ENCODE results near the gene GINS3.

GRCh38 chr16:58371841-58372240 is 20.4 kb upstream of the GINS3 start:
- no peak for TF ChIP-seq EP300 (IDR thresholded peaks at IDR 0.05)
- TF ChIP-seq, protein P1, sequence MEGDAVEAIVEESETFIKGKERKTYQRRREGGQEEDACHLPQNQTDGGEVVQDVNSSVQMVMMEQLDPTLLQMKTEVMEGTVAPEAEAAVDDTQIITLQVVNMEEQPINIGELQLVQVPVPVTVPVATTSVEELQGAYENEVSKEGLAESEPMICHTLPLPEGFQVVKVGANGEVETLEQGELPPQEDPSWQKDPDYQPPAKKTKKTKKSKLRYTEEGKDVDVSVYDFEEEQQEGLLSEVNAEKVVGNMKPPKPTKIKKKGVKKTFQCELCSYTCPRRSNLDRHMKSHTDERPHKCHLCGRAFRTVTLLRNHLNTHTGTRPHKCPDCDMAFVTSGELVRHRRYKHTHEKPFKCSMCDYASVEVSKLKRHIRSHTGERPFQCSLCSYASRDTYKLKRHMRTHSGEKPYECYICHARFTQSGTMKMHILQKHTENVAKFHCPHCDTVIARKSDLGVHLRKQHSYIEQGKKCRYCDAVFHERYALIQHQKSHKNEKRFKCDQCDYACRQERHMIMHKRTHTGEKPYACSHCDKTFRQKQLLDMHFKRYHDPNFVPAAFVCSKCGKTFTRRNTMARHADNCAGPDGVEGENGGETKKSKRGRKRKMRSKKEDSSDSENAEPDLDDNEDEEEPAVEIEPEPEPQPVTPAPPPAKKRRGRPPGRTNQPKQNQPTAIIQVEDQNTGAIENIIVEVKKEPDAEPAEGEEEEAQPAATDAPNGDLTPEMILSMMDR (IDR thresholded peaks at IDR 0.05), result no peak
- TF ChIP-seq POLR2A (IDR thresholded peaks at IDR 0.05), result no peak

Data from suprapubic skin (tissue), 3 donors.